OCI-LY1 (cell line): ENCODE measurements around the gene SPAG6.

ENCODE experiments used
- EZH2 ChIP-seq: fragments of 200-600 bp; sonication (generic), shearing (Covaris generic); IDR thresholded peaks from 2 replicates; pipeline ENCODE4 v1.8.0; 2017; ENCODE audit warnings: borderline replicate concordance, mixed run types, mild to moderate bottlenecking, antibody characterized with exemption, low read length, moderate library complexity, mixed read lengths
- TF ChIP-seq, protein P1 (sequence below): fragments of 200-600 bp; sonication (generic), shearing (Covaris generic); IDR thresholded peaks from 2 replicates; pipeline ENCODE4 v1.5.1; 2017; ENCODE audit warnings: mild to moderate bottlenecking, antibody characterized with exemption, low read length, moderate library complexity, mixed read lengths

DNA sequence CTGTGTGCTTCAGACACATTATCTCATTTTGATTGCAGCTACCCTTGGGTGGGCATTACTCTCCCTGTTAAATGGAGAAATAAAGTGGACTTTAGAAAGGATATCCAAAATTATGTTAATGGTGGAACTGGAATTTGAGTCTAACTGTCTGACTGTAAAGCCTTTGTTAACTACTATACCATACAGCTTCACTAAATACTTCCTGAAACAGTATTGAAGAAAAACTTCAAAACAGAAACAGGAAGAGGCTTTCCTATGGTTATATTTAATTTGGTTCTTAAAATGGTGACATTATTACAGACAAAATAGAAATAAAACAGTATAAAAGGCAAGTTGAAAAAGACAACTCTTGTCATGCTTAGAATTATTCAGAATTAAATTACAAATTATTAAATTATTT is 25.0 kb downstream of the SPAG6 start:
- TF ChIP-seq, protein P1, sequence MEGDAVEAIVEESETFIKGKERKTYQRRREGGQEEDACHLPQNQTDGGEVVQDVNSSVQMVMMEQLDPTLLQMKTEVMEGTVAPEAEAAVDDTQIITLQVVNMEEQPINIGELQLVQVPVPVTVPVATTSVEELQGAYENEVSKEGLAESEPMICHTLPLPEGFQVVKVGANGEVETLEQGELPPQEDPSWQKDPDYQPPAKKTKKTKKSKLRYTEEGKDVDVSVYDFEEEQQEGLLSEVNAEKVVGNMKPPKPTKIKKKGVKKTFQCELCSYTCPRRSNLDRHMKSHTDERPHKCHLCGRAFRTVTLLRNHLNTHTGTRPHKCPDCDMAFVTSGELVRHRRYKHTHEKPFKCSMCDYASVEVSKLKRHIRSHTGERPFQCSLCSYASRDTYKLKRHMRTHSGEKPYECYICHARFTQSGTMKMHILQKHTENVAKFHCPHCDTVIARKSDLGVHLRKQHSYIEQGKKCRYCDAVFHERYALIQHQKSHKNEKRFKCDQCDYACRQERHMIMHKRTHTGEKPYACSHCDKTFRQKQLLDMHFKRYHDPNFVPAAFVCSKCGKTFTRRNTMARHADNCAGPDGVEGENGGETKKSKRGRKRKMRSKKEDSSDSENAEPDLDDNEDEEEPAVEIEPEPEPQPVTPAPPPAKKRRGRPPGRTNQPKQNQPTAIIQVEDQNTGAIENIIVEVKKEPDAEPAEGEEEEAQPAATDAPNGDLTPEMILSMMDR, result no peak
- no peak for TF ChIP-seq EZH2
